Ishikawa (cell line): ENCODE data around the gene RAB11FIP4.

Experiments
- CEBPB ChIP-seq: IDR thresholded peaks from 2 replicates; pipeline ENCODE4 v1.6.1; 2012
- CREB1 ChIP-seq: IDR thresholded peaks from 2 replicates; pipeline ENCODE4 v1.6.1; 2012; ENCODE audit warnings: low read depth
- EGR1 ChIP-seq: IDR thresholded peaks from 2 replicates; pipeline ENCODE4 v1.6.1; 2012
- EP300 ChIP-seq: IDR thresholded peaks from 2 replicates; pipeline ENCODE4 v1.6.1; 2012; ENCODE audit warnings: borderline replicate concordance
- FOXM1 ChIP-seq: IDR thresholded peaks from 2 replicates; pipeline ENCODE4 v1.6.1; 2012; ENCODE audit warnings: low read depth, borderline replicate concordance
- NFIC ChIP-seq: IDR thresholded peaks from 2 replicates; pipeline ENCODE4 v1.6.1; 2012
- RAD21 ChIP-seq: IDR thresholded peaks from 2 replicates; pipeline ENCODE4 v1.6.1; 2012; ENCODE audit warnings: low read depth
- TAF1 ChIP-seq: IDR thresholded peaks from 2 replicates; pipeline ENCODE4 v1.6.1; 2012; ENCODE audit warnings: low read depth, mild to moderate bottlenecking
- TCF12 ChIP-seq: IDR thresholded peaks from 2 replicates; pipeline ENCODE4 v1.6.1; 2012; ENCODE audit warnings: low read depth
- TEAD4 ChIP-seq: IDR thresholded peaks from 2 replicates; pipeline ENCODE4 v1.6.1; 2012
- YY1 ChIP-seq: IDR thresholded peaks from 2 replicates; pipeline ENCODE4 v1.6.1; 2012; ENCODE audit warnings: low read depth
- ZBTB7A ChIP-seq: IDR thresholded peaks from 2 replicates; pipeline ENCODE4 v1.6.1; 2012; ENCODE audit warnings: low read depth
- TF ChIP-seq, protein P1 (sequence below): IDR thresholded peaks from 2 replicates; pipeline ENCODE4 v1.6.1; 2012
- TF ChIP-seq, protein P2 (sequence below): IDR thresholded peaks from 2 replicates; pipeline ENCODE4 v1.6.1; 2012
- TF ChIP-seq, protein P3 (sequence below): IDR thresholded peaks from 2 replicates; pipeline ENCODE4 v1.6.1; 2012; ENCODE audit warnings: low read depth, mild to moderate bottlenecking

Gene RAB11FIP4

DNA sequence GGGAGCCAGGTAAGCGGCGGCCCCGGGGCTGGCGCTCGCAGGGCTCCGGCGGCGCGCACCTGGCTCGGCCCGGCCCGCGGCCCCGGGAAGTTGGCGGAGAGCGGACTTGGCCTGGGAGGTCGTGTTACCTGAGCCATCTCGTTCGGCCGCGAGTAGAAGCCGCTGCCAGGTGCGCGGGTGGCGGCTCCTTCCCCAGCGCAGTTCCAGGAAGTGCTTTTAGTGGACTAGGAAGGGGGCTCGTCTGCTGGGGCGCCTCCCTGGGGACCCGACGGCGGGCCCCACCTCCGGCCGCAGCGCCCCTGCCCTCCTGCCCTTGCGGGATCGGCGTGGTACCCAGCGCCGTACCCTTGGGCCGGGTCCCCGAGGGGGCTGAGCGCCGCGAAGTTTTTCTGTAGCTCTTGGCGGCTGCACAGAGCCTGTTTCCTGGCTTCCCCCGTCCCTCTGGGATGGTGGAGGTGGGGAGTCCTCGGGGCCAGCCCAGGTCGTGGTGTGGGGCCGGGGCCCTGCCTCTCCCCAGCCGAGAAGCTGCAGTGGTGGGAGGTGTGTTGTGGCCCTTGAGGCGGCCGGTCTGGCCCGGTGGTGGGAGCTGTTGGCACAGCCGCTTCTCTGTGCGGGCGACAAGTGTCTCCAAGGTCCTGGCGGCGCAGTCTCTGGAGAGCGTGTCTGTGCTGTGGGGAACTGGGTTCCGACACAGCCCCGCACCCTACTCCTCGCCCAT is 96.9 kb downstream of the RAB11FIP4 start:
- TF ChIP-seq, protein P1, sequence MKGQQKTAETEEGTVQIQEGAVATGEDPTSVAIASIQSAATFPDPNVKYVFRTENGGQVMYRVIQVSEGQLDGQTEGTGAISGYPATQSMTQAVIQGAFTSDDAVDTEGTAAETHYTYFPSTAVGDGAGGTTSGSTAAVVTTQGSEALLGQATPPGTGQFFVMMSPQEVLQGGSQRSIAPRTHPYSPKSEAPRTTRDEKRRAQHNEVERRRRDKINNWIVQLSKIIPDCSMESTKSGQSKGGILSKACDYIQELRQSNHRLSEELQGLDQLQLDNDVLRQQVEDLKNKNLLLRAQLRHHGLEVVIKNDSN: no peak
- TF ChIP-seq EP300: no peak
- TF ChIP-seq CEBPB: no peak
- peak; percentile 22; the same call in 1 of the 2 replicates for TF ChIP-seq TCF12
- TF ChIP-seq ZBTB7A: peak; percentile 81
- TF ChIP-seq RAD21: no peak
- TF ChIP-seq YY1: no peak
- 0 out of 2 replicates have a peak, but pooled peaks have one; percentile 29 for TF ChIP-seq TAF1

DNA sequence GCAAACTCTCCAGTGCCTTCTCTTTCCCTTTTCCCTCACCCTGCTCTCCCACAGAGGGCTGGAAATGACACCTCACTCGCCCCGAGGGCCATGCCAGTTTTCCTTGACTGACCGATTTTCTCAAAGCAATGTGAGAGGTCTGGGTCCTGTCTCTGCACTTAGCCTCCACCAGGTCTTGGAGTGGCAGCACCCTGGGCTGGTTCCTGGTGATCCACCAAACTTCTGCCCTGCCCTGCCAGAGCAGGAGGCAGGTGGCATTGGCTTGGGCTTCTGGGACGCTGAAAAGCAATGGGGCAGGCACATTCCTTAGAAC is 97.5 kb downstream of the RAB11FIP4 start:
- TF ChIP-seq YY1 (no peak), CEBPB (no peak), TCF12 (no peak), EGR1 (no peak), FOXM1 (no peak), RAD21 (no peak), EP300 (no peak), TEAD4 (no peak)
- TF ChIP-seq, protein P2, sequence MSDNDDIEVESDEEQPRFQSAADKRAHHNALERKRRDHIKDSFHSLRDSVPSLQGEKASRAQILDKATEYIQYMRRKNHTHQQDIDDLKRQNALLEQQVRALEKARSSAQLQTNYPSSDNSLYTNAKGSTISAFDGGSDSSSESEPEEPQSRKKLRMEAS: no peak

DNA sequence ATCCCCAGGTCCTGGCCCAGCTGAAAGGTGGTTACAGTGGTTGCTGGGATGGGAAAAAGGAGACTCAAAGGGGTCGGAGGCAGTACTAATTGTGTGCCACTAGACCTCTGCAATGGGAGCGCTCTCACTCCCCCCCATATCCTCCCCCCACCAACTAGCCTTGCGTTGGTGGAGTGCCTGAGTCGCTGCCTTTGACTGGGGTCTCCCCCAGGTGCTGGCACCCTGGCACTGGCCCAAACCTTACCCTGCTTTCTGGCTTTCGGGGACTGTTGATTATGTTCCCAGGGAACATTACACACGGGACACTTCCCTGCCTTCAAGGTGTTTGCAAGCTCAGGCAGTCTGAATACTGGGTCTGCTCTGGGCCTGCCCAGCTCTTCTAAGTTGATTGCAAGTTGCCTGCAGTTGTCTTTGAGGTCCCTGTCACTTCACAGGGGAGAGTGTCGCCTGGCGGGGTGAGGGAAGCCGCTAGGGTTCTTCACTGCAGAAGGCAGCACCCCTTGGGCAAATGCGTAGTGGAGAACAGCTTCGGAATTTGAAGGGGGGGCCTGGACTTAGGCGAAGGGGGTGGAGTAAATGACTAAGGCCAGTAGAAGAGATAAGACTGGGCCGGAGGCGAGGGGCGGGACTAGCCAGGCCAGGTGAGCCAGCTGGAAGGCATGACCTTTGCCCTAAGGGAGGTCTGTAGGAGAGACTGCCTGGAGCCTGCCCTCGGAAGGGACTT is 98.0 kb downstream of the RAB11FIP4 start:
- TF ChIP-seq EGR1 (no peak), RAD21 (no peak), CREB1 (no peak), FOXM1 (no peak), TAF1 (no peak), TEAD4 (no peak), ZBTB7A (no peak), YY1 (no peak), TCF12 (no peak), EP300 (no peak), CEBPB (no peak), NFIC (no peak)
- TF ChIP-seq, protein P3, sequence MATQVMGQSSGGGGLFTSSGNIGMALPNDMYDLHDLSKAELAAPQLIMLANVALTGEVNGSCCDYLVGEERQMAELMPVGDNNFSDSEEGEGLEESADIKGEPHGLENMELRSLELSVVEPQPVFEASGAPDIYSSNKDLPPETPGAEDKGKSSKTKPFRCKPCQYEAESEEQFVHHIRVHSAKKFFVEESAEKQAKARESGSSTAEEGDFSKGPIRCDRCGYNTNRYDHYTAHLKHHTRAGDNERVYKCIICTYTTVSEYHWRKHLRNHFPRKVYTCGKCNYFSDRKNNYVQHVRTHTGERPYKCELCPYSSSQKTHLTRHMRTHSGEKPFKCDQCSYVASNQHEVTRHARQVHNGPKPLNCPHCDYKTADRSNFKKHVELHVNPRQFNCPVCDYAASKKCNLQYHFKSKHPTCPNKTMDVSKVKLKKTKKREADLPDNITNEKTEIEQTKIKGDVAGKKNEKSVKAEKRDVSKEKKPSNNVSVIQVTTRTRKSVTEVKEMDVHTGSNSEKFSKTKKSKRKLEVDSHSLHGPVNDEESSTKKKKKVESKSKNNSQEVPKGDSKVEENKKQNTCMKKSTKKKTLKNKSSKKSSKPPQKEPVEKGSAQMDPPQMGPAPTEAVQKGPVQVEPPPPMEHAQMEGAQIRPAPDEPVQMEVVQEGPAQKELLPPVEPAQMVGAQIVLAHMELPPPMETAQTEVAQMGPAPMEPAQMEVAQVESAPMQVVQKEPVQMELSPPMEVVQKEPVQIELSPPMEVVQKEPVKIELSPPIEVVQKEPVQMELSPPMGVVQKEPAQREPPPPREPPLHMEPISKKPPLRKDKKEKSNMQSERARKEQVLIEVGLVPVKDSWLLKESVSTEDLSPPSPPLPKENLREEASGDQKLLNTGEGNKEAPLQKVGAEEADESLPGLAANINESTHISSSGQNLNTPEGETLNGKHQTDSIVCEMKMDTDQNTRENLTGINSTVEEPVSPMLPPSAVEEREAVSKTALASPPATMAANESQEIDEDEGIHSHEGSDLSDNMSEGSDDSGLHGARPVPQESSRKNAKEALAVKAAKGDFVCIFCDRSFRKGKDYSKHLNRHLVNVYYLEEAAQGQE: no peak
- TF ChIP-seq, protein P1: no peak
- TF ChIP-seq, protein P2: no peak

DNA sequence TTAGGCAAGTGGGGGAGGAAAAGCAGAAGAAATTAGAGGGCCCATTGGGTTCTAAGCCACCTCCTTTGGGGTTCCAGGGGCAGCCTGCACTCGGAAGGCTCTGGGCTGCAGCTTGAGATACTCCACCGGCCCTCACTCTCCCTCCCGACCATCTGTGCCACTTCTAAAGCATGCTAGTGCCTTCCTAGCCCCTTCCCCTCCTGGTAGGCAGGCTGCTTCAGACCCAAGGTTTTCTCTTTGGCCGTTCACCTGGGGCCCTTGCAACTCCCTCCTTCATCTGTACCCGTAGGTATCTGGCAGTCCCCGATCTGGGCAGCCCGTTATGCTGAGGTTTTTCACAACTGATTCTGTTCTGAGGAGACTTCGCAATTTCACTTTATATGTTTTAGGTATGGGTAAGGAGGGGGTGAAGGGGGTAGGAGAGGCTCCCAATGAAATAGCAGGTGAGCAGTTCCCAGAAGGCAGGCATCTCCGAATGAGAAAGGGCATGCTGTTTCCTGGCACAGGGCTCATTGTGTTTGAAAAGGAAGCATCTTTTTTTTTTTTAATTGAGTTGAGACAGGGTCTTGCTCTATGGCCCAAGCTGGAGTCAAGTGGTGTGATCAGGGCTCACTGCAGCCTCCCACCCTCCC is 98.7 kb downstream of the RAB11FIP4 start:
- TF ChIP-seq, protein P2: no peak
- no peak for TF ChIP-seq RAD21

DNA sequence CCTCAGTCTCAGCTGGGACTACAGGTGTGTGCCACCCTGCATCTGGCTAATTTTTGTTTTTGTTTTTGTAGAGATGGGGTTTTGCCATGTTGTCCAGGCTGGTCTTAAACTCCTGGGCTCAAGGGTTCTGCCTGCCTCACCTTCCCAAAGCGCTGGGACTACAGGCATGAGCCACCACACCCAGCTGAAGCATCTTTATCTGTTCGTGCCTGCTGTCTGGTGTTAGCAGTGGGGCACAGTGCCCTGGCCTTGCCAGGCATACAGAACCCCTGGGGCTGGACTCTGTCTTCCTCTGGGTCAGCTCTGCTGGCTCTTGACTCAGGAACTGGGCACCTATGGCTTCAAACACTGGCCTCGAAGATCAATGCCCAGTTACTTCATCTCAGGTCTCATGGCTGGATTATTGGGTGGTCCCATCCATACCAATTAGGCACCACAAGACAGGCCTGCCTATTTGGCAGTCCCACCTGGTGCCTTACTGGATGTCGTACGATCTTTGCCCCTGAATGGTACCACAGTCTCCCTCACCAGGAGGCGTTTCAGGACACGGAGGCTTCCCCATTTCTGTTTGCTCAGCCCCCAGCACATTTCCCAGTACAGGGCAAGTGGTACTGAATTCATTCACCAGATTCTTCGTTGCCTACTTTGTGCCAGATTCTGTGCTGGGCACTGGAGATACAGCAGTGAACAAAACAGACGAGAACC is 99.3 kb downstream of the RAB11FIP4 start:
- TF ChIP-seq CREB1 (no peak), TEAD4 (no peak)

DNA sequence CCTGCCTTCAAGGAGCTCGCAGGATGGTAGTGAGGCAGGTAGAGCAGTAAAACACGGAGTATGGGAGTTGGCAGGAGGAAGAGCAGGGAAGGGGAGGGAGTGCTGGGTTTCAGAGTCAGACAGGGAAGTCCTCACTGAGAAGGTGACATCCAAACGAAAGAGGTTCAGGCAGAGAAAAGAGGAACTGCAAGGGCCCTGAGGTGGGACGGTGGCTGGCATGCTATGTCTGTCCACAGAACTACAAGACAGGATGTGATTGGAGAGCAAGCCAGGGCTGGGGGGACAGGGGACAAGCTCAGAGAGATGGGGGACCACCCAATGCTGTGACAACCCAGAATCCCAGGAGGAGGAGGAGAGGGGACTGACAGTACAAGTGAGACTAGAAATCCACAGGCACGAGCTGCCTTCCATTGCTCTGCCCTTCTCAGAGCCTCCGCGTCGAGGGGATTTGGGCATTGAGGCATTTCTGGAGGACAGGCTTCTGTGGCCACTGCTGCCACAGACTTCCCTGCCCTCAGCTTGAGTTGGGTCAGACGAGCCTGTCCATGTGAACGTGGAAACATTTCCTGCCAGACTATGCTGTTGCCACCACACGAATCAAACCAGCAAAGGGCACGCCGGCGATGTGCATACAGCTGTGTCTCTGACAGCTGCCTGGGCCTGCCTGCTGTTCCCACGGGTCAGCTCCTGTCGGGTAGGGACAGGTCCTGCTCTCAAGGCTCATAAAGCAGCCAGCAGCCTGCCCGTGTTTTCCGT is 100.1 kb downstream of the RAB11FIP4 start:
- TF ChIP-seq TCF12 (no peak), CEBPB (no peak), ZBTB7A (no peak), CREB1 (no peak)
- TF ChIP-seq, protein P2: no peak
